ENCODE results near the gene PRKCE.

PRKCE gene

GRCh38 chr2:46032161-46032813 is 380.8 kb downstream of the PRKCE start:
- no peak for DNase-seq

- no peak for DNase-seq
Observed at GRCh38 chr2:46032996-46033395, 381.5 kb downstream of the PRKCE start.

GRCh38 chr2:46034535-46034934 is 383.1 kb downstream of the PRKCE start:
- DNase-seq, result no peak

- no peak for DNase-seq
Observed at GRCh38 chr2:46036929-46037328, 385.5 kb downstream of the PRKCE start.

- DNase-seq, result no peak
Observed at GRCh38 chr2:46039543-46040303, 388.2 kb downstream of the PRKCE start.

GRCh38 chr2:46040563-46041155 is 389.2 kb downstream of the PRKCE start:
- no peak for DNase-seq

GRCh38 chr2:46041434-46041833 is 390.0 kb downstream of the PRKCE start:
- no peak for DNase-seq

GRCh38 chr2:46042207-46042637 is 390.7 kb downstream of the PRKCE start:
- no peak for DNase-seq

GRCh38 chr2:46042711-46043110 is 391.2 kb downstream of the PRKCE start:
- no peak for DNase-seq

GRCh38 chr2:46045888-46046287 is 394.4 kb downstream of the PRKCE start:
- no peak for DNase-seq

GRCh38 chr2:46047290-46047689 is 395.8 kb downstream of the PRKCE start:
- no peak for DNase-seq

- no peak for DNase-seq
Observed at GRCh38 chr2:46048693-46049092, 397.2 kb downstream of the PRKCE start.

GRCh38 chr2:46050027-46050426 is 398.6 kb downstream of the PRKCE start:
- DNase-seq, result no peak

- no peak for DNase-seq
Observed at GRCh38 chr2:46050489-46050888, 399.0 kb downstream of the PRKCE start.

GRCh38 chr2:46051085-46051484 is 399.6 kb downstream of the PRKCE start:
- no peak for DNase-seq

- DNase-seq, result no peak
Observed at GRCh38 chr2:46053564-46053963, 402.1 kb downstream of the PRKCE start.

- DNase-seq, result no peak
Observed at GRCh38 chr2:46056541-46056940, 405.1 kb downstream of the PRKCE start.

GRCh38 chr2:46058140-46058539 is 406.7 kb downstream of the PRKCE start:
- no peak for DNase-seq

- peak; percentile 66 for DNase-seq
Observed at GRCh38 chr2:46062637-46063412, 411.4 kb downstream of the PRKCE start.

- no peak for DNase-seq
Observed at GRCh38 chr2:46064396-46064795, 412.9 kb downstream of the PRKCE start.

GRCh38 chr2:46065152-46065551 is 413.7 kb downstream of the PRKCE start:
- DNase-seq, result no peak

GRCh38 chr2:46066116-46066515 is 414.6 kb downstream of the PRKCE start:
- no peak for DNase-seq

GRCh38 chr2:46066601-46067000 is 415.1 kb downstream of the PRKCE start:
- DNase-seq, result no peak
